ENCODE results near the gene SALL4.

GRCh38 chr20:51734876-51735720 lies 67.2 kb downstream of the SALL4 start:
- TF ChIP-seq CTCF (IDR thresholded peaks at IDR 0.05; ENCODE audit: low read depth, low read length) (no peak), EZH2phosphoT487 (IDR thresholded peaks at IDR 0.05; ENCODE audit: low read depth) (no peak)

Measured in OCI-LY3 (cell line).